Activated B cell treated with CpG ODN at 0.5 μM for 24 hours (primary cell): ENCODE data around the gene PDCD1. TPM values are rescaled to one million over a fixed set of nuclear protein-coding genes. Genes with fewer than 3 reads are reported as not detected.
A peak's percentile ranks its signal among the peaks of the same experiment; 100 is the strongest.
"Not testable (repeated sequence)": the region's sequence is repeated elsewhere in the genome, so short reads cannot be mapped to it uniquely, and the experiment has no call there.

Experiments used
- ATAC-seq: fragments of 200-7000 bp; cut with Tn5 transposase; one replicate; pipeline ENCODE4 v1.10.0; 2021; ENCODE audit warnings: low read depth, mild to moderate bottlenecking, moderate library complexity
- CTCF ChIA-PET: fragments of 350-600 bp; sonication (Branson Sonifier 250); formaldehyde crosslinking; loops from one replicate; lab custom pipeline; 2021; ENCODE audit warnings: antibody characterized with exemption; lab: Charles Lee
- POLR2A ChIA-PET: fragments of 350-600 bp; sonication (Branson Sonifier 250); formaldehyde crosslinking; loops from one replicate; lab custom pipeline; 2021; ENCODE audit warnings: antibody characterized with exemption; lab: Charles Lee
- DNase-seq: peaks from one replicate; pipeline ENCODE4 v3.0.0; 2022
- H3K27ac Mint-ChIP-seq: one replicate; pipeline ENCODE4 v1.8.0; 2020; ENCODE audit warnings: mixed read lengths
- H3K27me3 Mint-ChIP-seq: one replicate; pipeline ENCODE4 v1.8.0; 2021; ENCODE audit warnings: mixed read lengths
- H3K36me3 Mint-ChIP-seq: one replicate; pipeline ENCODE4 v1.8.0; 2021; ENCODE audit warnings: low read depth, mixed read lengths
- H3K4me1 Mint-ChIP-seq: one replicate; pipeline ENCODE4 v1.8.0; 2021; ENCODE audit warnings: mixed read lengths
- H3K4me3 Mint-ChIP-seq: one replicate; pipeline ENCODE4 v1.8.0; 2020; ENCODE audit warnings: mild to moderate bottlenecking, mixed read lengths
- H3K9me3 Mint-ChIP-seq: one replicate; pipeline ENCODE4 v1.8.0; 2020; ENCODE audit warnings: mixed read lengths
- CTCF ChIP-seq: fragments of 200-600 bp; IDR thresholded peaks from one replicate; pipeline ENCODE4 v1.8.0; 2022; ENCODE audit warnings: antibody characterized with exemption, mild to moderate bottlenecking
- intact Hi-C: fragments of 100-400 bp; cut with micrococcal nuclease; formaldehyde crosslinking; loops from one replicate; pipeline ENCODE4 v1.15.1; 2024
- total RNA-seq: library from RNA; stranded (reverse); gene quantifications from 2 replicates; pipeline ENCODE4 v1.2.3, GENCODE V29; 2022

Gene PDCD1
- total RNA-seq, 1 donor from 2014 or later: 3.5 TPM

DNA sequence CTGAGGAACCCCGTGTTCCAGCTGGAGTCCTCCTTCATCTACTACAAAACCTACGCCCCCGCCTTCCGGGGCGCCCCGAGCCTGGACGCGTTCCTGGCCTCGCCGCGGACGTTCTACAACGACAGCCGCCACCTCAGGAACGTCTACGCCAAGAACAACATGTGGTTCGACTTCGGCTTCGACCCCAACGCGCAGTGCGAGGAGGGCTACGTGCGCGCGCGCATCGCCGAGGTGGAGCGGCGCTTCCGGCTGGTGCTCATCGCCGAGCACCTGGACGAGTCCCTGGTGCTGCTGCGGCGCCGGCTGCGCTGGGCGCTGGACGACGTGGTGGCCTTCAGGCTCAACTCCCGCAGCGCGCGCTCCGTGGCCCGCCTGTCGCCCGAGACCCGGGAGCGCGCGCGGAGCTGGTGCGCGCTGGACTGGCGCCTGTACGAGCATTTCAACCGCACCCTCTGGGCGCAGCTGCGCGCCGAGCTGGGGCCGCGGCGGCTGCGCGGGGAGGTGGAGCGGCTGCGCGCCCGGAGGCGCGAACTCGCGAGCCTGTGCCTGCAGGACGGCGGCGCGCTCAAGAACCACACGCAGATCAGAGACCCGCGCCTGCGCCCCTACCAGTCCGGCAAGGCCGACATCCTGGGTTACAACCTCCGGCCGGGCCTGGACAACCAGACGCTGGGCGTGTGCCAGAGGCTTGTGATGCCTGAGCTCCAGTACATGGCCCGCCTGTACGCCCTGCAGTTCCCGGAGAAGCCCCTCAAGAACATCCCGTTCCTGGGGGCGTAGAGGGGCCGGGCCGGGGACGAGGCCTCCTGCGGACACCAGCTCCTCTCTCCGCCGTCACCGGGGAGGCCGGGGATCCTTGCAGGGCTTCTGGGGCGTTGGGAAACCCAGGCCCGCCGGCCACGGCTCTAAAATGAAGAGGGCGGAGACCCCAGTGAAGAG lies 55.0 kb downstream of the PDCD1 start:
- Mint-ChIP-seq H3K4me3 (peak overlapping the region; percentile 62), H3K36me3 (no peaks in the 10 kb centered on the region), H3K27ac (no peak overlapping the region), H3K4me1 (peaks cover 17% of the 10 kb centered on the region), H3K27me3 (peaks cover 6% of the 10 kb centered on the region), H3K9me3 (no peaks in the 10 kb centered on the region)
- peak; percentile 62 for ATAC-seq
- DNase-seq: peak; percentile 45
- no peak for TF ChIP-seq CTCF
- intact Hi-C loops: loop anchor here (2.0 to 5.0 kb wide), 4 partner anchors 15 to 75 kb away; partner anchors contain the start of gene PDCD1
- ChIA-PET POLR2A (interaction anchor here (0.9 to 2.6 kb wide), 6 partner anchors 10 to 1243 kb away, joined by 3 to 9 read pairs (median 4); partner anchors contain the start of gene D2HGDH), CTCF (no interaction called here)

GRCh38 chr2:241802421-241803318 lies 56.0 kb downstream of the PDCD1 start:
- no peaks in the 10 kb centered on the region for H3K36me3 Mint-ChIP-seq
- intact Hi-C loops: loop anchor here (5.0 kb wide), 2 partner anchors 40 to 55 kb away; partner anchors contain the start of gene PDCD1
- peaks cover 14% of the 10 kb centered on the region for H3K4me1 Mint-ChIP-seq
- ATAC-seq (no peak), DNase-seq (no peak)
- TF ChIP-seq CTCF: no peak
- H3K9me3 Mint-ChIP-seq: no peaks in the 10 kb centered on the region
- POLR2A ChIA-PET: interaction anchor here (1.8 to 2.6 kb wide), 2 partner anchors 11 to 14 kb away, joined by 5 to 9 read pairs; no protein-coding TSS in a partner anchor
- no peak overlapping the region for H3K27ac Mint-ChIP-seq
- CTCF ChIA-PET: no interaction called here
- H3K27me3 Mint-ChIP-seq: no peaks in the 10 kb centered on the region
- no peak overlapping the region for H3K4me3 Mint-ChIP-seq

DNA sequence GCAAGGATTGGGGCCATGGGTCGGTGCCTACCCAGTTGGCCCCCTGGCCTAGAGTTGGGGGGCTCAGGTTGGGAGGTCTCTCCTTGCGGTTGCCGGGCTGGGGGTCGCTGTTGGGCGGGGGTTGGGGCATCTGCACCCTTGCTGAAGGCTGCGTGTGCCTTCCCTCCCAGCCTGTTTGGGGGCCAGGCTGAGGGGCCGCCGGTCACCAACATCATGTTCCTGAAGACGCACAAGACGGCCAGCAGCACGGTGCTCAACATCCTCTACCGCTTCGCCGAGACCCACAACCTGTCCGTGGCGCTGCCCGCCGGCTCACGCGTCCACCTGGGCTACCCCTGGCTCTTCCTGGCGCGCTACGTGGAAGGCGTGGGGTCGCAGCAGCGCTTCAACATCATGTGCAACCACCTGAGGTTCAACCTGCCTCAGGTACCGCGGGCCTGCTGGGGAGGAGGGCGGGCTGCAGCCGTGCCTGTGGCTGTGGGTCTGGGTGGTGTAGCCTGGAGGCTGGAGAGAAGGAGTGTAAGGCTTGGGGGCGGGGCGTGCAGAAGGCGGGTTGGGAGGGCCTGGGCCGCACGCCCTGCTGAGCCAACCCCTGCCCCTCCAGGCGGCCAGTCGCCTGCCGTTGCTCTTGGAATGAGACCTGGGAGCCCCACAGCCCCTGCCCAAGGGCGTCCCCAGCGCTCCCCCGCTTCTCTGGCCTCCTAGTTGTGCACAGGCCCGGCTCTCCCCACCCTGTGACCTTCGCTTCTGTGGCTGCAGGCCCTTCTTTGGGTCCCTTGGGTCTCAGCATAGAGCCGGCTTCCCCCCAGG lies 56.9 kb downstream of the PDCD1 start:
- TF ChIP-seq CTCF: no peak
- POLR2A ChIA-PET: no interaction called here
- Mint-ChIP-seq H3K9me3 (no peaks in the 10 kb centered on the region), H3K36me3 (no peaks in the 10 kb centered on the region), H3K4me1 (peaks cover 14% of the 10 kb centered on the region), H3K27ac (no peak overlapping the region), H3K4me3 (no peak overlapping the region), H3K27me3 (no peaks in the 10 kb centered on the region)
- intact Hi-C loops: loop anchor here (5.0 kb wide), 2 partner anchors 40 to 55 kb away; partner anchors contain the start of gene PDCD1
- CTCF ChIA-PET: no interaction called here
- ATAC-seq (no peak), DNase-seq (no peak)

GRCh38 chr2:241800198-241800903 lies 58.3 kb downstream of the PDCD1 start:
- intact Hi-C loops: loop anchor here (5.0 kb wide), 2 partner anchors 42 to 57 kb away; partner anchors contain the start of gene PDCD1
- H3K4me3 Mint-ChIP-seq, H3K9me3 Mint-ChIP-seq, H3K27me3 Mint-ChIP-seq, CTCF ChIA-PET, POLR2A ChIA-PET, ATAC-seq, H3K36me3 Mint-ChIP-seq, H3K27ac Mint-ChIP-seq, DNase-seq: not testable (repeated sequence)
- peaks cover 14% of the 10 kb centered on the region for H3K4me1 Mint-ChIP-seq

Other genes starting within 250 kb of the PDCD1 start
- gene THAP4, start 221.7 kb downstream of the PDCD1 start, total RNA-seq: 23.7 and 26.7 TPM in 2 replicates
- gene ATG4B, start 221.2 kb downstream of the PDCD1 start, total RNA-seq: 92.6 and 101 TPM in 2 replicates
- 29.2 and 34.7 TPM in 2 replicates for gene DTYMK, start 172.1 kb downstream of the PDCD1 start, total RNA-seq
- gene ING5, start 156.9 kb downstream of the PDCD1 start, total RNA-seq: 49.3 and 61.1 TPM in 2 replicates
- 37.7 and 55.4 TPM in 2 replicates for gene D2HGDH, start 124.3 kb downstream of the PDCD1 start, total RNA-seq
- 0.15 TPM in 1 of 2 replicates, not detected in the other for gene GAL3ST2, start 82.1 kb downstream of the PDCD1 start, total RNA-seq
- 0.10 and 0.31 TPM in 2 replicates for gene NEU4, start 49.7 kb downstream of the PDCD1 start, total RNA-seq
- gene RTP5, start 10.8 kb upstream of the PDCD1 start, total RNA-seq: 0.12 TPM in 1 of 2 replicates, not detected in the other